DMS153 treated with DMSO at 0.1 percent for 48 hours (cell line): Measurements from ENCODE around the gene RAB1A.

ENCODE experiments used
- DNase-seq: peaks from one replicate; lab custom pipeline; 2025; ENCODE audit not compliant: unreplicated experiment; lab: John Stamatoyannopoulos, UW

The RAB1A gene

DNA sequence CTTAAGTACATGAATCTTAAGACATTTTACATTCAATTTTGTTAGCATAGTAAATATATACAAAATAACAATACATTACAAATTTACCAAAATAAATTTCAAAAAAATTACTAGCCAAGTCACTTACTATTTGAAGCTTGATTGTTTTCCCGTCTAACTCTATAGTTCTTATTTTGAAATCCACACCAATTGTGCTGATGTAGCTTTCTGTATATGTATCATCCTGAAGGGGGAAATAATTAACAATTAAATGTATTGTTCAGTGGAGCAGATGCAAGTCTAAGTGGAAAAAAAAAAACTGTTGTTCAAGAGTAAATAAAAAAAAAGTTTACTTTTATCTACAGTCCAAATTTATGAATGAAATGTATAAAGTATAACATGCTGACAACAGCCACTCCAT lies 32.1 kb downstream of the RAB1A start:
- no peak for DNase-seq

DNA sequence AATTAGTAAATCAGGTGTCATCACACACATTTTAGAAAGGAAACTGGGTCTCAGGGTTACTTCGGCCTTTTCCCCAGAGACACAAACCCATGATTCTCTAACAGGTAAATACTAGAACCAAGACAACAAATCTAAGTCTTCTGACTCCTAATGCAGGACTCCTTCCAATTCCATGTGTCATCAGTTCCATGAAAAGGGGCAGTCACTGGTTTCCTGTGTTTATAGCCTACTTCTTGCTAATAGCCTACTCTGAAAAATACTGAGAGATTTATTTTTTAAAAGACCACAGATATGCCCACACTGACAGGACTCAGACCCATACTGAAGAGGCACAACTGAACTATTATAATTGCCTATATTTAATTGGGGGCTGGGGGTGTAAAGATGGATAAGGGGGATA lies 33.0 kb downstream of the RAB1A start:
- DNase-seq, result no peak

DNA sequence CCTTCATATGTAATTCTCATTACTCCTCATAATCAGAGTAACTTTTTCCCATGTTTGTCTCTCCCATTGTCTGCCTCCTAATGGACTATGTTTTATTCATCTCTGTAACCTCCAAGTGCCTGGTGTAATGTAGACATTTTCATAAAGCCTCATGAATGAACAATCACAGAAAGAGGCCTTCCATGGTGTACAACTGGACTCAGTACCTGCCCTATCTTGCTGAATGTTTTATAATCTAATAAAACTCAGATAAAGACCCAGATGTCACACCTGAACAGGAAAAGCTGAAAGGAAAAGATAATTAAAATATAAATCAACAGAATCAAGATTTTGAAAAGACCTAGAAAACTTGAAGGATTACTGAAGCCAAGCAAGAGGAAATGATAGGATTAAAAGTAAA lies 36.7 kb downstream of the RAB1A start:
- DNase-seq, result no peak

DNA sequence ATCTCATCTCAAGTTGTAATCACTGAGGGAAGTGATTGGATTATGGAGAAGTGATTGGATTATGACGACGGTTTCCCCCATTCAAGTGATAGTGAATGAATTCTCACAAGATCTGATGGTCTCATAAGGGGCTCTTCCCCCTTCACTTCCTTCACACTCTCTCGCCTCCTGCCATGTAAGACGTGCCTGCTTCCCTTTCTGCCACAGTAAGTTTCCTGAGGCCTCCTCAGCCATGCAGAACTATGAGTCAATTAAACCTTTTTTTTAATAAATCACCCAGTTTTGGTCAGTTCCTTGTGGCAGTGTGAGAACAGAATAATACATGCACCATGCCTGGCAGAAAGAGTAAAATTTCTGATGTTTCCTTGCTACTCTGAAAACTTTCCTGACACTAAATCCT lies 37.1 kb downstream of the RAB1A start:
- no peak for DNase-seq

DNA sequence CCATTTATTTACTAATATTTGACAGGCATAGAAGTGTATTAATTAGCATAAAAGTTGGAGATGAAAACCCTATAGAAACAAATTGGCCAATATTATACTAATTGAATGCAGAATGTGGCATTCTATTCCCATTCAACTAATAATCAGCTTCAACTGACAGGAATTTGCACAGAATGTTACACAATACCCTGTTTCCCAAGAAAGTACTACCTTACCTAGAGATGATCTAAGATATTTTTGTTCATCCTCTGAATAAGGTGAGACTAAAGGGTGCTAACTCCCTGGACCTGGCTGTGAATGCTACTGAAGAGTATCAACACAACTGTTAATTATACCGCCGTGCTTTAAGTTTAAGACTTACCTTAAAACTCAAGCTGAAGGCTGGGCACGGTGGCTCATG lies 44.8 kb downstream of the RAB1A start:
- DNase-seq, result no peak

GRCh38 chr2:65081232-65081685 lies 48.6 kb downstream of the RAB1A start:
- no peak for DNase-seq

DNA sequence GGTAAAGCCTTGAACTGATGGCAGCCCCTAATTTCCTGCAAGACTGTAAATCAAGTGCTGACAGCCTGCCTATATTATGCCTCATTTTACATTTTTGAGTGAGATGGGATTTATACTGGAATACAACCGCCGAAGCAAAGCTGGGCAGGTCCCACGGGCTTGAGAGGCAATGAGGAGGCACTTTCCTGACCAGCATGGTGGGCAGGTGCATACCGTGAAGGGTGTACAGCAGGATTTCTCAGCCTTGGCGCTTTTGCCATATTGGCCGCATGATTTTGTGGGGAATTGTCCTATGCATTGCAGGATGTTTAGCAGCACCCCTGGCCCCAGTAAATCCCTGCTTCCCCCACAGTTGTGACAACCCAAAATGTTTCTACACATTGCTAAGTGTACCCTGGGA lies 50.9 kb downstream of the RAB1A start:
- no peak for DNase-seq

GRCh38 chr2:65077898-65078297 lies 52.0 kb downstream of the RAB1A start:
- no peak for DNase-seq

DNA sequence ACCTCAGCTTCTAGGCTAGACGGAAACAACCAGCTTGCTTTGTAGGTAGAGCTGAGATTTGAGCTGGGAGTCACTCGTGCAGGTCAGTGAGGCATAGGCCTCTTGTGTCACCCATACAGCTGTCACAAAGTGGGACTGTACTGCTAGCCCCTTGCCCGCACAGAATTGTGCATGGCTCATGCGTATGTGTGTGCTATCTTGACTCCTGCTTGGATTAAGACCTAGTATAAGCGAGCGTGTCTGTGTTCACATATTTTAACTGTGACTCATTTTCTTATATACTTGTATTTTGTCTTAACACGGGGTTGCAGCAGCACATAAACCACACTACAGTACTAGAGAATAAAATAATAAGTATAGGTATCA lies 53.6 kb downstream of the RAB1A start:
- DNase-seq, result no peak

GRCh38 chr2:65075605-65076344 lies 54.1 kb downstream of the RAB1A start:
- no peak for DNase-seq

- no peak for DNase-seq
Measured at GRCh38 chr2:65075176-65075575, 54.7 kb downstream of the RAB1A start.

- DNase-seq, result no peak
Measured at GRCh38 chr2:65073879-65074565, 55.9 kb downstream of the RAB1A start.

DNA sequence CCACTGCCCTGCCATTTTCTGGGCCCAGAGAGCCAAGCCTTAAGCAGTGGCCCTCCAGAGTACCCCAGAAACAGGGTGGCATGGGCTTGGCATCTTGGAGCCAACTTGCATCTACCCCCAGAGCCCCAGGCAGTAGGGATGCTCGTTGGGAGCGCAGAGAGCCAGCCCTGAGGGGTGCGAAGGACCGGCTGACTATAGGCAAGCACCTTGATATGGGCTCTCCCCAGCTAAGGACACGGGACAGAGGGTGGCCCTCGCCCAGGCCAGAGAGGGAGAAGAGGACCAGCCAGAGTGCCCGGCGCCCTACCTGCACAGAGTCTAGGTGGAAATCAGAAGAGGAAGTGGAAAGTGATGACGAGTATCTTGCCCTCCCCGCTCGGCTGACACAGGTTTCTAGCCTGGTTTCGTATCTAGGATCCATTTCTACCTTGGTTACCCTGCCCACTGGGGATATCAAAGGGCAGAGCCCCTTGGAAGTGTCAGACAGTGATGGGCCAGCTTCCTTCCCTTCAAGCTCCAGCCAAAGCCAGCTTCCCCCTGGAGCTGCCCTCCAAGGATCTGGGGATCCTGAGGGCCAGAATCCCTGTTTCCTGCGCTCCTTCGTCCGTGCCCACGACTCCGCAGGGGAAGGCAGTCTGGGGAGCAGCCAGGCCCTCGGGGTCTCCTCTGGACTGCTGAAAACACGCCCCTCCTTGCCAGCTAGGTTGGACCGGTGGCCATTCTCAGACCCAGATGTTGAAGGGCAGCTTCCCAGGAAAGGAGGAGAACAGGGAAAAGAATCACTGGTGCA lies 57.5 kb downstream of the RAB1A start:
- no peak for DNase-seq

DNA sequence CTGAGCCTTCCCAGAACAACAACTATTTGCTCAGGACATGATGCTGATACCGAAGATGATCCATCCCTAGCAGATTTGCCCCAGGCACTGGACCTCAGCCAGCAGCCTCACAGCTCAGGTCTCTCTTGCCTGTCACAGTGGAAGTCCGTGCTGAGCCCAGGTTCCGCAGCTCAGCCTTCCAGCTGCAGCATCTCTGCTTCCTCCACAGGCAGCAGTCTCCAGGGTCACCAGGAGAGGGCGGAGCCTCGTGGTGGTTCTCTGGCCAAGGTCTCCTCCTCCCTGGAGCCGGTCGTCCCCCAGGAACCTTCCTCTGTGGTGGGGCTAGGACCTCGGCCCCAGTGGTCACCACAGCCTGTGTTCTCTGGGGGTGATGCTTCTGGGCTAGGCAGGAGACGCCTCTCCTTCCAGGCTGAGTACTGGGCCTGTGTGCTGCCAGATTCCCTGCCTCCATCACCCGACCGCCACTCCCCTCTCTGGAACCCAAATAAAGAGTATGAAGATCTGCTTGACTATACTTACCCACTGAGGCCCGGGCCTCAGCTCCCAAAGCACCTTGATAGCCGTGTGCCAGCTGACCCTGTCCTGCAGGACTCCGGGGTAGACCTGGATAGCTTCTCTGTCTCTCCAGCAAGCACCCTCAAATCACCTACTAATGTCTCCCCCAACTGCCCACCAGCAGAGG lies 58.3 kb downstream of the RAB1A start:
- no peak for DNase-seq

- DNase-seq, result no peak
Measured at GRCh38 chr2:65070856-65071255, 59.0 kb downstream of the RAB1A start.

DNA sequence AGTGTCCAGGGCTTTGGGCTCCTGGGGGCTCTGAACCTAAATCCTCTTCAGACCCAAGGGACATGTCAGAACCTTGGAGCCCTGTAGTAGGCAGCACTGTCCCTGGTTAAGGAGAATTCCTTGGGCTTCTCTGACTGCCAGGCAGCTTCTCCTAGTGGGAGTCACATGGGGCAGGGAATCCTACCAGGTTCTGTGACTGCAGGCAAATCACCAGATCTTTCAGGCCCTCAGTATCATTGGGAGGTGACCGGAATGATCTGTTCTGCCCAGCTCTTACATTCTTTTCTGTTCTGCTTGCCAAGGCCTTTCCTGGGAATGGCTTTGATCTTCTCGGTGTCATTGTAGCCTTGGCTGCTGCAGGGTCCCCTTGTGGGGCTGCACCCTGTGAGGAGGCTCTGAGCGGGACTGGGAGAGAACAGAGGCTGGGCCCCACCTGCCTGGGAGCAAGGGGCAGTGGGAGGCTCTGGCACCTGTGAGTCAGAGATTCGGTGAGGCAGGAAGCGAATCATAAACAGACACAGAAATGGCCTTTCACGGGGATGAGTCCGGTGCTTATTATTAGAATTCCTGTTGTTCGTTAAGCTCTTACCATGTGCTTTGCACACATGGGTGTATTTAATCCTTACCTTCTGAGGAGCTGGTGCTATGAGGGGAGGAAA lies 59.6 kb downstream of the RAB1A start:
- no peak for DNase-seq

- no peak for DNase-seq
Measured at GRCh38 chr2:65069439-65069824, 60.5 kb downstream of the RAB1A start.

GRCh38 chr2:65067806-65068553 lies 61.9 kb downstream of the RAB1A start:
- DNase-seq, result no peak

DNA sequence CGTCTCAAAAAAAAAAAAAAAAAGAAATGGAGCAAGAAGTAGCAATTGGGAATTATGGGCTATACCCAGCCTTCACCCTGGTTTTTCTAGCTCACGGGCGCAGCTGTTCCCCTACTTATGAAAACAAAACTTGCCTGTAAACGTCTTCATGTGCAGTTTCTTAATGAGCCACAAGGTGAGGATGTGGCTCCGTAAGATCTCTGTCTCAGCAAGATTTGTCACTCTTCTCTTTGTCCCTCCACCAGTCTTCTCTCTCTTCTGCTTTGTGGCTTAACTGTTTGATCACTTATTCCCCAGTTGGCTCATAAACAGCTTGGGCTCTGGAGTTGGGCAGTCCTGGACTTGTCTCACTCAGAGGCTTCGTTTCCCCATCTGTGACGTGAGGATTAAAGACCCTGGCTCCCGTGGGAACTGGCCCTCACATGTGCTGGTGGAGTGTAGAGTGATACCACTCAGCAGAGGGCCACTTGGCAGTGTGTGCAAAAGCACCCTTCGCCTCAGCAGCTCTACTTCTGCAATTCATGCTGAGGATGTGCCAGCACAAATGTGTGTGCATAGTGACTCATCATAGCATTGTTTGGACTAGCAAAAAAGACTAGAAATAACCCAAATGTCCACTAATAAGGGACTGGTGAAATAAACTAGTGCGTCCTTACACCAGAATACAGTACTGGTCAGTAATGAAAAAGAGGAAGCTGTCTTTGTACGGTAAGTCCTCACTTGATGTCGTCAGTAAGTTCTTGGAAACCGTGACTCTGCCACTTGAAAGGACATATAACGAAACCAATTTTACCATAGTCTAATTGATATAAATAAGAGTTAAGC lies 65.0 kb downstream of the RAB1A start:
- DNase-seq, result no peak
